ENCODE measurements around the gene CHGA.

The CHGA gene

DNA sequence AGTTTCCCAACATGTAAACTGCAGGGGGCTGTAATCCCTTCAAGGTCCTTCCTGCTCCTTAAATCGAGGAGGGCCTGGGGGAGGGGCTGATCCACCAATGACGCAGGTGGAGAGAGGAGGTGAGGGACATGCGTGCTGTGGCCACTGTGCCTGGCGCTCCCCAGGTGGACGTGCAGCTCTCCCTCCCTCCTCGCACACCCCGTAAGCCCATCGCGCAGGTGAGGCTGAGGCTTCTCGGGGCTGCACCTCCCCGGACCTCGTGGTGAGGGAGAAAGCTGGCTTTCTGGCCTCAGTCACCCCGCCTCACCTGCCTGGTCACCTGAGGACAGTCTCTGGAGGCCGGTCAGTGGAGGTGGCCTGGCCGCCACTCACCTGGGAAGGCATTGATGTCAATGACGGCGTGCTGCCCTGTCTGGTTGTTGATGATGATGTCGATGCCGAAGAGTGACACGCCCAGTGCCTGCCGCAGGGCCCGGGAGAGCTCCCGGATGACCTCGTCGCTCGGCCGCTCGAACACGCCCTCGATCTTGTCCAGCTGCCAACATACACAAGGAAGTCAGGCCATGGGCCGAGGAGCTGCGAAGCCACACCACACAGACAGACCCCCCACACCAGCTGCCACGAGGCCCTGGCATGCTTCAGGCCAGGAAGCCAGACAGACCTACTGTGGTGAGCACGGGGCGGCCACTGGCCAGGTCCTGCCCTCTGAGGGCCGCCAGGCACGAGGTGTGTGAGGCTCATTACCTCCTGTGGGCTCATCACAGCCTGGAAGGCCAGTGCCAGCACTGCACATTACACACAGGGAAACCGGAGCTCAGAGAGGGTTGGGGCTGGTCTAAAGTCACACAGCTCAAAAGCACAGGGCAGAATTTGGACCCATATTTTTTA, 23.3 kb downstream of the CHGA start:
- TF ChIP-seq CTCF (conservative IDR thresholded peaks at IDR 0.05; ENCODE audit: low read depth, low read length): no peak
- peak; percentile 73 for DNase-seq (ENCODE audit: low read depth)
- no peak overlapping the region for H3K4me3 ChIP-seq (ENCODE audit: low read depth, low read length)

DNA sequence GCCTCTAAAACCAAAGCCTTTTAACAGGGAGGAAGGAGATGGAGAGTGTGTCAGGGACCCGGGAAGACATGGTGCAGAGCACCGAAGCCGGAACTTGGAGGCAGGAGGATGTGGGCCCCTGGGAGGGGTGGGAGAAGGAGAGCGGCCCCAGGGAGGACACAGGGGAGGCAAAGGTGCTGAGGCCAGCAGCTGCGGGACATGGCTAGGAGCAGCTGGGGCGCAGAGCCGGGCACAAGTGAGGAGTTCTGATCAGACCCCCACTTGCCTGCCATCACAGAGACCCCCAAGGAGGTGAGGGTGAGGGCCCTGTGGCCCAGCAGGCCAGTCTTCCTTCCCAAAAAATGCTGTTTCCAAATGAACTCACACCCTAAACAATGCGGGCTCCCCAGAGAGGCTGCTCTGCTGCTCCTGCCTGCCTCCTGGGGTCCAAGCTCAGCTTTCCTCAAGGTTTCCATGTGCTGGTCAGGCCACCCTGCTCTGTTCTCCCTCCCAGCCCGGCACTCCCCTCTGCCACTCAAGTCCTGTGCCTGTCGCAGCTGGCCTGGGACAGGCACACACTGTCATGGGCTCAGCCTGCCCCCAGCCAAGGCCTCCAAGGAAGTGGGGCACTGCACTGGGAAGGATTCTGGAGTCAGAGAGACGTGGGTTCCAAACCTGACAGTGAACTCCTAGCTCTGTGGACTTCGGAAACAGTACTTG, 24.0 kb downstream of the CHGA start:
- TF ChIP-seq CTCF (conservative IDR thresholded peaks at IDR 0.05; ENCODE audit: low read depth, low read length): no peak
- H3K4me3 ChIP-seq (ENCODE audit: low read depth, low read length): no peak overlapping the region
- DNase-seq (ENCODE audit: low read depth): no peak

DNA sequence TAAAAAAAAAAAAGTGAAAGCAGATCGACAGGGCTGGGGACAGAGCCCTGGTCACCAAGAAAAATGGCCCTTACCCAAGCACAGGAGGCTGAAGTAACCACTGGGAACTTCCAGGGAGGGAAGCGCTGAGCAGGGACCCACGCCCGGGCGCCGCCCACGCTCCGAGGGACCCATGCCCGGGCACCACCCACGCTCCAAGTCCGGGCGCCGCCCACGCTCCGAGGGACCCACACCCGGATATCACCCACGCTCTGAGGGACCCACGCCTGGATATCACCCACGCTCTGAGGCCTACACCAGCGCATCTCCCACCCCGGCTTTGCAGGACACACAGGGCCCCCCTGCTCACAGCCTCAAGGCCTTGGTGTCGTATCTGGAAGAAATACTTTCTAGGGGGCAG, 25.7 kb downstream of the CHGA start:
- H3K4me3 ChIP-seq (ENCODE audit: low read depth, low read length): no peak overlapping the region
- no peak for DNase-seq (ENCODE audit: low read depth)
- no peak for TF ChIP-seq CTCF (conservative IDR thresholded peaks at IDR 0.05; ENCODE audit: low read depth, low read length)

GRCh38 chr14:92949496-92950192, 26.7 kb downstream of the CHGA start:
- DNase-seq (ENCODE audit: low read depth): no peak
- no peak for TF ChIP-seq CTCF (conservative IDR thresholded peaks at IDR 0.05; ENCODE audit: low read depth, low read length)
- H3K4me3 ChIP-seq (ENCODE audit: low read depth, low read length): no peak overlapping the region

- H3K4me3 ChIP-seq (ENCODE audit: low read depth, low read length): no peak overlapping the region
- no peak for DNase-seq (ENCODE audit: low read depth)
- TF ChIP-seq CTCF (conservative IDR thresholded peaks at IDR 0.05; ENCODE audit: low read depth, low read length): no peak
These were observed 27.2 kb downstream of the CHGA start for GRCh38 chr14:92950193-92950540.

- H3K4me3 ChIP-seq (ENCODE audit: low read depth, low read length): no peak overlapping the region
- DNase-seq (ENCODE audit: low read depth): no peak
These were observed 27.8 kb downstream of the CHGA start for GRCh38 chr14:92950773-92951172.

More at GRCh38 chr14:92950773-92951172, 27.8 kb downstream of the CHGA start:
- no peak for TF ChIP-seq CTCF (conservative IDR thresholded peaks at IDR 0.05; ENCODE audit: low read depth, low read length)
